ENCODE results near the gene ICE2. TPM values are rescaled to one million over a fixed set of nuclear protein-coding genes. Genes with fewer than 3 reads are reported as not detected.

The ICE2 gene
- total RNA-seq, 1 donor from 2014 or later: 95.3 TPM

DNA sequence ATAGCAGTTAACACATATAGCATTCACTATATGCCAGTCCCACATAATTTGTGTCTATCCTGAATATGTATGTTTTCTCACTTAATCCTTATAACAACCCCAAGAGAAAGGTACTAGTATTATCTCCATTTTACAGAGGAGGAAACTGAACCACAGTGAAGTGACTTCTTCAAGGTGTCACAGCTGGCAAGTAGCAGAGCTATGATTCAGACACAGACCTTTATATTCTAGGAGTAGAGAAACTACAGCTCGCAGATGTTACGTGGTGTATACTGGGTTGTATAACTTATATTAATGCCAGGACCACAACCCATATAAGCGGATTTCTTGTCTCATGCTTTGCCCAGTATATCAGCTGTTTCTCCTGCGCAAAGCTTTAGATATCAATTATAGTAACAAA is 29.5 kb upstream of the ICE2 start:
- TF ChIP-seq EZH2 (IDR thresholded peaks at IDR 0.05) (no peak), EZH2phosphoT487 (IDR thresholded peaks at IDR 0.05) (no peak)
- TF ChIP-seq, protein P1, sequence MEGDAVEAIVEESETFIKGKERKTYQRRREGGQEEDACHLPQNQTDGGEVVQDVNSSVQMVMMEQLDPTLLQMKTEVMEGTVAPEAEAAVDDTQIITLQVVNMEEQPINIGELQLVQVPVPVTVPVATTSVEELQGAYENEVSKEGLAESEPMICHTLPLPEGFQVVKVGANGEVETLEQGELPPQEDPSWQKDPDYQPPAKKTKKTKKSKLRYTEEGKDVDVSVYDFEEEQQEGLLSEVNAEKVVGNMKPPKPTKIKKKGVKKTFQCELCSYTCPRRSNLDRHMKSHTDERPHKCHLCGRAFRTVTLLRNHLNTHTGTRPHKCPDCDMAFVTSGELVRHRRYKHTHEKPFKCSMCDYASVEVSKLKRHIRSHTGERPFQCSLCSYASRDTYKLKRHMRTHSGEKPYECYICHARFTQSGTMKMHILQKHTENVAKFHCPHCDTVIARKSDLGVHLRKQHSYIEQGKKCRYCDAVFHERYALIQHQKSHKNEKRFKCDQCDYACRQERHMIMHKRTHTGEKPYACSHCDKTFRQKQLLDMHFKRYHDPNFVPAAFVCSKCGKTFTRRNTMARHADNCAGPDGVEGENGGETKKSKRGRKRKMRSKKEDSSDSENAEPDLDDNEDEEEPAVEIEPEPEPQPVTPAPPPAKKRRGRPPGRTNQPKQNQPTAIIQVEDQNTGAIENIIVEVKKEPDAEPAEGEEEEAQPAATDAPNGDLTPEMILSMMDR (IDR thresholded peaks at IDR 0.05): no peak
- H3F3A ChIP-seq (ENCODE audit: low read depth): no peaks in the 10 kb centered on the region
- H3K9me3 ChIP-seq (ENCODE audit: low read depth): no peaks in the 10 kb centered on the region
- no peak overlapping the region for H3K27ac Mint-ChIP-seq
- H3K36me3 Mint-ChIP-seq: peaks cover 11% of the 10 kb centered on the region
- no peak overlapping the region for H2AFZ ChIP-seq (replicated peaks)
- no peak overlapping the region for H3K4me3 Mint-ChIP-seq
- no peaks in the 10 kb centered on the region for H3K4me1 ChIP-seq
- H3K27me3 Mint-ChIP-seq (ENCODE audit: insufficient read depth, low read depth): peaks cover 2% of the 10 kb centered on the region
- H3K27ac ChIP-seq: no peak overlapping the region
- H3K4me2 ChIP-seq: no peak overlapping the region
- H4K20me1 ChIP-seq (ENCODE audit: low read depth): no peaks in the 10 kb centered on the region
- H3K27me3 ChIP-seq: no peaks in the 10 kb centered on the region
- H3K36me3 ChIP-seq: no peaks in the 10 kb centered on the region
- H3K4me3 ChIP-seq: no peak overlapping the region
- peaks cover 22% of the 10 kb centered on the region for H3K4me1 Mint-ChIP-seq
- no peak overlapping the region for H3K9ac ChIP-seq
- H3K9me3 Mint-ChIP-seq: no peaks in the 10 kb centered on the region
- DNase-seq (ENCODE audit: low spot score): no peak
- H3K79me2 ChIP-seq (ENCODE audit: low read depth): no peaks in the 10 kb centered on the region

DNA sequence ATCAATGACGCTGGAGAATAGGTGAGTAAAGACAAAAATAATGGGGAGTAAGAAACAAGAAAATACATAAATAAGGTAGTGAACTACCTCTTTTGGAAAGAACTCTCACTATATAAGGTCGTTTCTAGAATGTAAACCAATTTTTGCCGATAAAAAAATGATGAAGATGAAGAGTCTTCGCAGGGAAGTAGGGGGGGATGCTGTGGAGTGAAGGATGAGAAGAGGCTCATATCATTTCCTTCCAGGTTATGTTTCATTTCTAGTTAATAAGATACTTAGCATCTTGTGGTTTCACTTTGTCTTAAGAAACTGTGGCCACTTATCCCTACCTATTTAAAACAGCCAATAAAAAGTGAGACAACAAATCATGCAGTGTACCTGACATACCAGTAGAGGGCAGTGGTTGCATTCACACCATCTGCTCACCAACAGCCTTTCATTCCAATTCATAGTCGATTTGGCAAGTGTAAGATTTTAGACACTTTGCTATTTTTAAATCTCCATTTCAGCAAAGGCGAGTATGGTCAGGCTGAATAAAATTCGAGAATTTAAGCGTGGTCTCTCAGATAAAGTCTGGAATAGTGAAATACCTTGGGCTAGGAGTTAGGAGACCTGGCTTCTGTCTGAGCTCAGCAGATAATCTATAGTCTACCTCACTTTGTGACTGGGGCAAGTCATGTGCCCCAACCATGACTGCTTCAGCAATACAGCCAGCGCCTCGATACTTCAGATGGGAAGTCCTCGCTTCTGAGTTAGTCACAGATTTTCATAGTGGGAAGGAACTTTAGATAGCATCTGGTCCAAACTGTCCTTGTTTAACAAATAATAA is 28.9 kb upstream of the ICE2 start:
- Histone ChIP-seq H3K36me3 (no peaks in the 10 kb centered on the region), H3K9ac (no peak overlapping the region), H3K9me3 (ENCODE audit: low read depth) (no peaks in the 10 kb centered on the region), H3K79me2 (ENCODE audit: low read depth) (no peaks in the 10 kb centered on the region), H3K27ac (no peak overlapping the region), H3K4me3 (no peak overlapping the region), H4K20me1 (ENCODE audit: low read depth) (no peaks in the 10 kb centered on the region), H3K27me3 (no peaks in the 10 kb centered on the region), H3K4me1 (no peaks in the 10 kb centered on the region), H3K4me2 (no peak overlapping the region), H3F3A (ENCODE audit: low read depth) (no peaks in the 10 kb centered on the region), H2AFZ (replicated peaks) (no peak overlapping the region)
- Mint-ChIP-seq H3K27ac (no peak overlapping the region), H3K36me3 (peaks cover 11% of the 10 kb centered on the region), H3K4me3 (no peak overlapping the region), H3K27me3 (ENCODE audit: insufficient read depth, low read depth) (peaks cover 2% of the 10 kb centered on the region), H3K9me3 (no peaks in the 10 kb centered on the region), H3K4me1 (peaks cover 22% of the 10 kb centered on the region)
- TF ChIP-seq EZH2phosphoT487 (IDR thresholded peaks at IDR 0.05): no peak
- no peak for TF ChIP-seq EZH2 (IDR thresholded peaks at IDR 0.05)
- TF ChIP-seq, protein P1 (IDR thresholded peaks at IDR 0.05): peak; percentile 98
- peak; percentile 51 for DNase-seq (ENCODE audit: low spot score)

DNA sequence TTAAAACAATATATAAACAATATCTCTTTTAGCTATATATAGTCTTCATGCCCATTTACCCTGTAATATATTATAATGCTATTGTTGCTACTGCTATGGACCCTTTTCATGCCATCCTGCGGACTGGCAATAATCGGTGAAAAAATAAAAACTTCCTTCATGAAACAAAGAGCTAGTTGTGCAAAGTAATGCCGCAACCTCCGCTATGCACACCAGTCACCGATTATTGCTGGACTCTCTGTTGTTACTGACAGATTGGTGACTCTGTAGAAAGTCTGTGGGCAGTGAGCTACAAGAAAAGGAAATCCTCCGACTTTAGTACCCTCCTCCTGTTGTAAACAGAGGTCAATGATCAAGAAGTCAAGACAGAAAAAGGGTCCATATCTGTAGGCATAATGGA is 17.9 kb upstream of the ICE2 start:
- no peaks in the 10 kb centered on the region for H3K27me3 ChIP-seq
- DNase-seq (ENCODE audit: low spot score): no peak
- Mint-ChIP-seq H3K36me3 (peaks cover 2% of the 10 kb centered on the region), H3K27ac (no peak overlapping the region), H3K27me3 (ENCODE audit: insufficient read depth, low read depth) (peaks cover 2% of the 10 kb centered on the region), H3K4me3 (no peak overlapping the region), H3K9me3 (no peaks in the 10 kb centered on the region), H3K4me1 (peaks cover 4% of the 10 kb centered on the region)
- H3K9ac ChIP-seq: no peak overlapping the region
- no peaks in the 10 kb centered on the region for H3F3A ChIP-seq (ENCODE audit: low read depth)
- no peaks in the 10 kb centered on the region for H3K36me3 ChIP-seq
- no peaks in the 10 kb centered on the region for H4K20me1 ChIP-seq (ENCODE audit: low read depth)
- no peaks in the 10 kb centered on the region for H3K4me1 ChIP-seq
- TF ChIP-seq EZH2phosphoT487 (IDR thresholded peaks at IDR 0.05) (no peak), EZH2 (IDR thresholded peaks at IDR 0.05) (no peak)
- TF ChIP-seq, protein P1 (IDR thresholded peaks at IDR 0.05): no peak
- H3K9me3 ChIP-seq (ENCODE audit: low read depth): no peaks in the 10 kb centered on the region
- H2AFZ ChIP-seq (replicated peaks): no peak overlapping the region
- no peak overlapping the region for H3K27ac ChIP-seq
- H3K79me2 ChIP-seq (ENCODE audit: low read depth): no peaks in the 10 kb centered on the region
- H3K4me2 ChIP-seq: no peak overlapping the region
- H3K4me3 ChIP-seq: no peak overlapping the region
